MM.1S (cell line): ENCODE results near the gene PDXK.

Experiments used
- DNase-seq: peaks from one replicate; pipeline ENCODE4 v3.0.0-alpha.2; 2015
- H2AFZ ChIP-seq: fragments of 300-600 bp; sonication (generic); 2 replicates; pipeline ENCODE4 v1.6.0; 2016; ENCODE audit warnings: antibody characterized with exemption, low read length
- H3F3A ChIP-seq: fragments of 300-600 bp; sonication (generic); 2 replicates; pipeline ENCODE4 v1.6.1; 2016; ENCODE audit warnings: mild to moderate bottlenecking, antibody characterized with exemption, low read length, moderate library complexity, mixed read lengths; ENCODE audit not compliant: insufficient read depth
- H3K27ac ChIP-seq: fragments of 300-600 bp; sonication (generic); 2 replicates; pipeline ENCODE4 v1.5.1; 2016; ENCODE audit warnings: mild to moderate bottlenecking, low read length
- H3K27me3 ChIP-seq: fragments of 300-600 bp; sonication (generic); replicated peaks from 2 replicates; pipeline ENCODE4 v1.6.0; 2016; ENCODE audit warnings: low read length; ENCODE audit not compliant: insufficient read depth
- H3K36me3 ChIP-seq: fragments of 300-600 bp; sonication (generic); replicated peaks from 2 replicates; pipeline ENCODE4 v1.6.1; 2016; ENCODE audit warnings: mild to moderate bottlenecking, low read length, mixed read lengths; ENCODE audit not compliant: insufficient read depth
- H3K4me1 ChIP-seq: fragments of 300-600 bp; sonication (generic); 2 replicates; pipeline ENCODE4 v1.6.1; 2016; ENCODE audit warnings: low read length, mixed read lengths
- H3K4me2 ChIP-seq: fragments of 300-600 bp; sonication (generic); 2 replicates; pipeline ENCODE4 v1.6.0; 2016; ENCODE audit warnings: low read depth, low read length
- H3K4me3 ChIP-seq: fragments of 300-600 bp; sonication (generic); 2 replicates; pipeline ENCODE4 v1.5.1; 2016; ENCODE audit warnings: low read length, mixed read lengths
- H3K79me2 ChIP-seq: fragments of 300-600 bp; sonication (generic); 2 replicates; pipeline ENCODE4 v1.6.1; 2016; ENCODE audit warnings: mixed run types, low read length, mixed read lengths
- H3K9ac ChIP-seq: fragments of 300-600 bp; sonication (generic); 2 replicates; pipeline ENCODE4 v1.6.1; 2016; ENCODE audit warnings: low read length, mixed read lengths
- H3K9me2 ChIP-seq: fragments of 300-600 bp; sonication (generic); replicated peaks from 2 replicates; pipeline ENCODE4 v1.6.1; 2016; ENCODE audit warnings: mild to moderate bottlenecking, low read length, mixed read lengths; ENCODE audit not compliant: insufficient read depth
- H3K9me3 ChIP-seq: fragments of 300-600 bp; sonication (generic); replicated peaks from 2 replicates; pipeline ENCODE4 v1.6.1; 2016; ENCODE audit warnings: mild to moderate bottlenecking, low read length, mixed read lengths; ENCODE audit not compliant: insufficient read depth
- H4K20me1 ChIP-seq: fragments of 300-600 bp; sonication (generic); 2 replicates; pipeline ENCODE4 v1.6.1; 2016; ENCODE audit warnings: mild to moderate bottlenecking, low read length, moderate library complexity, mixed read lengths; ENCODE audit not compliant: insufficient read depth
- CTCF ChIP-seq: fragments of 300-600 bp; sonication (generic); IDR thresholded peaks from 2 replicates; pipeline ENCODE4 v1.5.1; 2016; ENCODE audit warnings: antibody characterized with exemption, low read length, mixed read lengths
- EZH2 ChIP-seq: fragments of 300-600 bp; sonication (generic); optimal IDR thresholded peaks from 2 replicates; pipeline ENCODE3; 2017; ENCODE audit warnings: low read depth, mild to moderate bottlenecking, antibody characterized with exemption, low read length, mixed read lengths
- EZH2phosphoT487 ChIP-seq: fragments of 300-600 bp; sonication (generic); IDR thresholded peaks from 2 replicates; pipeline ENCODE4 v1.6.1; 2018; ENCODE audit warnings: antibody characterized with exemption, low read length

Gene PDXK

GRCh38 chr21:43764576-43765495 lies 45.9 kb downstream of the PDXK start:
- no peaks in the 10 kb centered on the region for H3K79me2 ChIP-seq
- H3K27ac ChIP-seq: no peak overlapping the region
- no peak for DNase-seq
- no peaks in the 10 kb centered on the region for H3K9me2 ChIP-seq
- no peaks in the 10 kb centered on the region for H3K4me1 ChIP-seq
- H3K4me3 ChIP-seq: no peak overlapping the region
- TF ChIP-seq EZH2phosphoT487 (no peak), EZH2 (no peak), CTCF (no peak)
- no peaks in the 10 kb centered on the region for H3K27me3 ChIP-seq
- H4K20me1 ChIP-seq: no peaks in the 10 kb centered on the region
- H3F3A ChIP-seq: peaks cover 8% of the 10 kb centered on the region; the same call in 1 of the 2 replicates
- H3K4me2 ChIP-seq: no peak overlapping the region
- 0 out of 2 replicates have a peak, but pooled peaks cover 3% of the 10 kb centered on the region for H3K36me3 ChIP-seq
- H3K9ac ChIP-seq: no peak overlapping the region
- H2AFZ ChIP-seq: no peak overlapping the region
- H3K9me3 ChIP-seq: no peaks in the 10 kb centered on the region

- H2AFZ ChIP-seq: no peak overlapping the region
- no peaks in the 10 kb centered on the region for H3K9me3 ChIP-seq
- H3K4me1 ChIP-seq: no peaks in the 10 kb centered on the region
- no peak overlapping the region for H3K27ac ChIP-seq
- DNase-seq: no peak
- H4K20me1 ChIP-seq: no peaks in the 10 kb centered on the region
- H3K4me2 ChIP-seq: no peak overlapping the region
- H3K9me2 ChIP-seq: no peaks in the 10 kb centered on the region
- no peak overlapping the region for H3K4me3 ChIP-seq
- no peak overlapping the region for H3K9ac ChIP-seq
- peaks cover 11% of the 10 kb centered on the region; the same call in 1 of the 2 replicates for H3F3A ChIP-seq
- TF ChIP-seq CTCF: no peak
- TF ChIP-seq EZH2: no peak
- no peak for TF ChIP-seq EZH2phosphoT487
- no peaks in the 10 kb centered on the region for H3K36me3 ChIP-seq
- no peaks in the 10 kb centered on the region for H3K79me2 ChIP-seq
- no peaks in the 10 kb centered on the region for H3K27me3 ChIP-seq
Observed at GRCh38 chr21:43766734-43767497, 48.0 kb downstream of the PDXK start.

GRCh38 chr21:43767498-43767983 lies 48.6 kb downstream of the PDXK start:
- H4K20me1 ChIP-seq: no peaks in the 10 kb centered on the region
- no peaks in the 10 kb centered on the region for H3K36me3 ChIP-seq
- no peaks in the 10 kb centered on the region for H3K9me2 ChIP-seq
- H3F3A ChIP-seq: peaks cover 15% of the 10 kb centered on the region
- H3K79me2 ChIP-seq: no peaks in the 10 kb centered on the region
- H3K27me3 ChIP-seq: no peaks in the 10 kb centered on the region
- H3K9ac ChIP-seq: no peak overlapping the region
- H3K4me3 ChIP-seq: no peak overlapping the region
- no peak overlapping the region for H2AFZ ChIP-seq
- H3K9me3 ChIP-seq: no peaks in the 10 kb centered on the region
- no peak for DNase-seq
- no peak overlapping the region for H3K27ac ChIP-seq
- no peaks in the 10 kb centered on the region for H3K4me1 ChIP-seq
- TF ChIP-seq EZH2 (no peak), CTCF (no peak), EZH2phosphoT487 (no peak)
- no peak overlapping the region for H3K4me2 ChIP-seq
